PC-9 (cell line): Measurements from ENCODE around the gene FNIP2.

Source experiments
- CTCF ChIP-seq: fragments of 200-600 bp; sonication (generic); conservative IDR thresholded peaks from 2 replicates; pipeline ENCODE4 v1.6.1; 2017; ENCODE audit warnings: mixed run types, antibody characterized with exemption, mild to moderate bottlenecking, moderate library complexity
- EZH2 ChIP-seq: fragments of 200-600 bp; sonication (generic); IDR thresholded peaks from 2 replicates; pipeline ENCODE4 v1.8.0; 2017; ENCODE audit warnings: antibody characterized with exemption, low read depth

GRCh38 chr4:158865520-158866177, 96.8 kb downstream of the FNIP2 start:
- TF ChIP-seq CTCF = no peak
- no peak for TF ChIP-seq EZH2
